ENCODE data around the gene LGALS9.

Gene LGALS9

GRCh38 chr17:27630607-27631410 lies at the start of gene LGALS9:
TSS of gene LGALS9 (plus strand) at chr17:27631188. CDS start at chr17:27631266, 78 bp downstream.
- peak; percentile 10 for DNase-seq (ENCODE audit: low read depth, low spot score)

DNA sequence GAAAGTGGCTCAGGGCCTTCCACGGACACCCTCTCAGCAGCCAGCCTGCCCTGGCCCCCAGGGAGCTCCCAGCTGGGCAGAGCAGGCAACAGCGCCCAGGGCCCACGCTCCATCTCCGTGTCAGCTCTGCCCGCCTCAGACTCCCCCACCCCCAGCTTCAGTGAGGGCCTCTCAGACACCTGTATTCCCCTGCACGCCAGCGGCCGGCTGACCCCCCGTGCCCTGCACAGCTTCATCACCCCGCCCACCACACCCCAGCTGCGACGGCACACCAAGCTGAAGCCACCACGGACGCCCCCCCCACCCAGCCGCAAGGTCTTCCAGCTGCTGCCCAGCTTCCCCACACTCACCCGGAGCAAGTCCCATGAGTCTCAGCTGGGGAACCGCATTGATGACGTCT lies 48.3 kb upstream of the LGALS9 start:
- no peak for DNase-seq (ENCODE audit: low read depth, low spot score)

DNA sequence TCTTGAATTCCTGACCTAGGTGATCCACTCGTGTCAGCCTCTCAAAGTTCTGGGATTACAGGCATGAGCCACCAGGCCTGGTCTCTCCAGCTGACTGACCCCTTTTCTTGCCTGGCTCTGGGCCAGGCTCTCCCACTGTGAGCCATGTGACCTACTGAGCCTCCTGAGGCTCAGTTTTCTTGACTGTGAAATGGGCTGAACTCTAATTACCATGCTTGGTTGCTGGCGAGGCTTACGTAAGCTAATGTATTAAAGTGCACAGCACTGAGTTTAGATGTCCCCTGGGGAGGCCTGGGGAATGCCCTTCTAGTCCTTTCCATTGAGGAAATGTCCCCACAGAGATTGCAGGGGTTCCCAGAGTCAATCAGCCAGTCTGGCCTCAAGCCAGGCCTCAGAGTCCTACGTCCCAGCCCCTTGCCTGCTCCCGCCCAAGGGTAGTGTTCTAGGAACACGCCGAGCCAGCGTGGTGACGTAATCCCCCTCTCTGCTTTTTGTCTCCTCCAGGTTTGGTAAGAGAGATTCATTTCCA lies 45.8 kb upstream of the LGALS9 start:
- no peak for DNase-seq (ENCODE audit: low read depth, low spot score)

DNA sequence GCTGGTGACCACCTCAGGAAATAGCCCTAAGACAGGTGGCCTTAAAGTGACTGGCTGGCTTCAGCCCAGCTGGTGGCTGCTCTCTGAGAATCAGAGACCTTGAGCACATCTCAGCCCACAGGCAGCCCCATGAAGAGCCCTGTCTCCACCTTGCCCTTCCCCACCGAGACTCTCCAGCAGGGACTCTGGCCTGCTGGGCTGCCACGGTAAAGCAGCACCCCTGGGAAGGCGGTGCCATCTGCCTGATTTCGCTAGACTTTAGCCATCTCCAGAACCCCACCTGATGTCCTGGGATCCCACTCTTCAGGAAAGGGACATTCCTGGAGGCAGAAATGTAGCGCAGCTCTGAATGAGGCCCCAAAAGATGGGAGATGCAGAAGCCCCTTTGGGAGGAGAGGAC lies 45.2 kb upstream of the LGALS9 start:
- DNase-seq (ENCODE audit: low read depth, low spot score) = no peak

DNA sequence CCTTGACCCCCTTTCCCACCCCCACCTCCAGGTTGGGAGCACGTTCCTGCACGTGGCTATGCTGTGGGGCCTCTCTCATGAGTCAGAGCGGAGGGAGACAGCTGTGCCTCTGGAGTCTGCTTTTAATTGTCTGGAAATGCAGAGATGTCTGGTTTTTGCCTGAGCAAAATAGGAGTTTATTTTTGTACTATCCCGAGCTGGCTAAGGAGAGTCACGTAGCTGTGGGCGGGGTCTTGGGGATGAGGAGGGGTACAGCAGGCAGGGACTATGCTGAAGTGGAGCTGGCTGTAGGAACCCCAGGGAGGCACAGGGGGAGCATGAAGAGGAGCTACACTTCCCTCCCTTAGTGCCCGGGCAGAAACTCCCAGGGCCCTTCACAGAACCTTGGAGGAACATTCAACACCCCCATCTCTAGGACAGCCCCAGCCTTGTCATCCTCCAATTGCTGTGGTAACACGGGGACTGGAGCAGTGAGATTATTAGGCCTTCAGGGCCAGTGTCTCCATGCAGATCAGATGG lies 44.7 kb upstream of the LGALS9 start:
- no peak for DNase-seq (ENCODE audit: low read depth, low spot score)

- no peak for DNase-seq (ENCODE audit: low read depth, low spot score)
Observed at GRCh38 chr17:27588354-27588753, 42.6 kb upstream of the LGALS9 start.

DNA sequence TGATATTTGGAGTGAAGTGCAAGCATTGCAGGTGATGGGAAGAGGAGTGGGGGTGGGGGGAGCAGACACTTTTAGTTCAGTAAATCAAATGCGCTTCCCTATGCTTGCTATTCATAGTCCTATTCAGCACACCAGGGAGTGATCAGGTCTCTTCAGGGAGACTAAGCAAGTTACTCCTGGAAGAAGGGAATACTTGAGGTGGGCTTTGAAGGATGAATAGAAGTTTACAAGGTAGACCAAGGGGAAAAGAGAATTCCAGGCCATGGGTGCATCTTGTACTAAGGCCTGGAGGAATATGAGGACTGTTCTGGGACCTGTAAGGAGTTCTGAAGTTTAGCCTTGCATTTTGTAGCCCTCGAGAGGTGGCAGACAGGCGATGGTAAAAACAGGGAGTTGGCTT lies 40.1 kb upstream of the LGALS9 start:
- no peak for DNase-seq (ENCODE audit: low read depth, low spot score)

DNA sequence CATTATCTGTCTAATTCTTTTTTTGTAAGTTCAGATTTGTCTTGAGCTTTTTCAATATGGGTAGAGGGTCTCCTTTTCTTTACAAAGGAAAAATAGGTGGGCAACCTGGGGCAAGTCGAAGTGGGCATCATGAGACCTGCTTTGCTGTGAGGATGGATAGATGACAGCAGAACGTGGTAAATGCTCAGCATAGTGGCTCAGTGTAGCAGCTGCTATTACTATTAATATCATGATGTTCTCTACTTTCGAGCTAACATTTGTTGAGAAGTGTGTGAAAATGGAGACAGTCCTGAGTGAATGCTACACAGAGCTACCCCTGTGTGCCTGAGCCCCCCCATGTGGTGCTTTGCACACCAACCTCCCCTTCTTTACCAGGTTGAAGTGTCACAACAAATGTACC lies 39.0 kb upstream of the LGALS9 start:
- no peak for DNase-seq (ENCODE audit: low read depth, low spot score)

DNA sequence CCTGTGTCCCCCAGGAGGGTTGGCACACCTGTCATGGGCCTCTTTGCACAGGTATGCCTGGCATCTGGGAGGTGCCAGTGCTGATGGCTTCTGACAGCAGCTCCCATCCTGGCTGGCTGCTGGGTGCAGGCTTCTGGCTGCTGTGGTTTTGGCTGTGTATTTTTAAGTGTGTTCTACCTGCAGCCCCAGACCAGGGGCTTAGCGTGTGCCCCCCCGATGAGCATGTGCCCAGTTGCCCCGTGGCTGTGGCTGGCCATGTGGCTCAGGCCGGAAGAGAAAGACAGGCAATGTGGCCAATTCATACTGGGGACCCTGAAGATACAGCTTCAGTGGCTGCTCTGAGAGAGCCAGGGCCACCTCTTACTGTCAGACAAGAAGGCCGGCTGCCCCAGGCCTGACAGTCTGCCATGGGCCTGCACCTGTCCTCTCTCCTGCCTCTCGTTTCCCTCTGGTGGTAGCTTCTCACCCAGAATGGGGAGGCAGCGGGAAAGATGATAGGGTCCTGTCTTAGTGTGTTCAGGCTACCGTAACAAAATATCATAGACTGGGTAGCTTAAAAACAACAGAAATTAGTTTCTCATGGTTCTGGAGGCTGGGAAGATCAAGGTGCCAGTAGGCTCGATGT lies 37.6 kb upstream of the LGALS9 start:
- DNase-seq (ENCODE audit: low read depth, low spot score) = no peak

DNA sequence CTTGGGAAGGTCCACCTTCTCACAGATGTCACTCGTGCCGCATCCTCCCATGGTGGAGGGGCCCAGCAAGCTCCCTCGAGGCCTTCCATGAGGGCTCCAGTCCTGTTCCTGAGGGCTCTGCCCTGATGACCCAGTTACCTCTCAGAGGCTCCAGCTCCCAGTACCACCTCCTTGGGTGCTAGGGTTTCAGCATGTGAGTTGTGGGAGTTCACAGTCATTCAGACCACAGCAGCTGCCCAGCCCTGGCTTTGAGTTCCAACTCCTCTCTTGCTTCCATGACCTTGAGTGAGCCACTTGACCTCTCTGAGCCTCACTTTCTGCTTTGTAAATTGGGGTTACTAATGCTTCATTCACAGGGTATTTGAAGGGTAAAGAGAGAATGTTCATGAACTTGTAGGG lies 37.1 kb upstream of the LGALS9 start:
- no peak for DNase-seq (ENCODE audit: low read depth, low spot score)

DNA sequence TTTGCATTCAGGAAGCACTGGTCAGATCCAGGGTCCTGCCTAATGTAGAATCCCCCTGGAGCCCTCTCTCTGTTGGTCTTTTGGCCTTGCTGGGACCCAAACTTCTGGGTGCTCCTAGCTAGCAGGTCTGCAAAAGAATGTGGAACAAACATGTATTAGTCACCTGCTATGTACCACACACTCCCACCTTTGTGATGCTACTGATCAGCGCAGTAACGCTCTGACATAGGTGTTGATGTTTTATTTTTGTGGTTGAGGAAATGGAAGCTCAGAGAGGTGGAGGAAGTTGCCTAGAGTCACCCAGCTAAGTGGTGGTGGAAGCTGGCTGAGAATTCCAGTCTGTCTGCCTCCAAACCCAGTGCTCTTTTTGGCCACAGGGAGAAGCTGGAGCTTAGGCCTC lies 35.8 kb upstream of the LGALS9 start:
- DNase-seq (ENCODE audit: low read depth, low spot score) = no peak

DNA sequence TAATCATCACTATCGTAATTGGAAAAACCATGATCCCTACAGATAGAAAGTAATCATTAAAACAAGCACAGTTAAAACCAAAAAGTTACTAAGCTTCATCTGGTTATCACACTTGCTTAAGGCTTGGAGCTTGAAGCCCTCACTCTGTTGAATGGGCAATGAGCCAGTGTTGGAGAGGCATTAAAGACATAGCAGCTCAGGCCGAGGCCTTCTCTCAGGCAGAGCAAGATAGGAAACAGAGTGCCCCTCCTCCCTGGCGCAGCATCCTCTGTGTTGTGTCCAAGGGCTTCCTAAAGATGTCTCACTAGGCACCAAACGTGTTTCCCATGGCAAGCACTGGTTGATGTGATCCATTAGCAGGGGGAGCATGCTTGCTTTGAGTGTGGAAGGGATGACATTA lies 34.9 kb upstream of the LGALS9 start:
- DNase-seq (ENCODE audit: low read depth, low spot score) = no peak

DNA sequence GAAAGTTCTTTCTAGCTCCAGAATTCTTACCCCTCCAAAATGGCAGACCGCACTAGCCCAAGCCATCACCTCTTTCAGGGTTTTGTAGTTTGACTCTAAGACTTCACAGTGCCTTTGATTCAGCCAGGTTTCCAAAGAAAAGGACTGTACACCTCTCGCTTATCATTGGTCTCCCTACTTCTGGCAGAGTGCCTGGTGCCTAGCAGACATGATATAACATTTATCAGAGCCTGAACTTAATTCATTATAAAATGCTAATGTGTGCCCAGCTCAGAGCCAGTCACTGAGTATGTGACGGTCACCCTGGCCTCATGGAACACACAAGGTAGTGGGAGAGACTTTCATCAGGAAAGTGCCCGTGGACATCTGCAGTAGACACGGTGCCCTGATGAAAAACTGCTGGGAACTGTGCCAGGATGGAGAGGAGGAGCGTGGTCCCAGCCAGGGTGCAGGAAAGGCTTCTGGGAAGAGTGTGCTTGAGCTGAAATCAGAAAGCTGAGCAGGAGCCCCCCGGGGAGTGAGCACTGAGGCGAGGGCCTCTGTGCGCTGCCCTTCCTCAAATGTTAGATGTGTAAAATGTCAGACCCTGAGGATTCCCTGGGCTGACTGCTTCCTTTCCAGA lies 34.3 kb upstream of the LGALS9 start:
- no peak for DNase-seq (ENCODE audit: low read depth, low spot score)

- DNase-seq (ENCODE audit: low read depth, low spot score) = no peak
Observed at GRCh38 chr17:27597188-27597580, 33.8 kb upstream of the LGALS9 start.

DNA sequence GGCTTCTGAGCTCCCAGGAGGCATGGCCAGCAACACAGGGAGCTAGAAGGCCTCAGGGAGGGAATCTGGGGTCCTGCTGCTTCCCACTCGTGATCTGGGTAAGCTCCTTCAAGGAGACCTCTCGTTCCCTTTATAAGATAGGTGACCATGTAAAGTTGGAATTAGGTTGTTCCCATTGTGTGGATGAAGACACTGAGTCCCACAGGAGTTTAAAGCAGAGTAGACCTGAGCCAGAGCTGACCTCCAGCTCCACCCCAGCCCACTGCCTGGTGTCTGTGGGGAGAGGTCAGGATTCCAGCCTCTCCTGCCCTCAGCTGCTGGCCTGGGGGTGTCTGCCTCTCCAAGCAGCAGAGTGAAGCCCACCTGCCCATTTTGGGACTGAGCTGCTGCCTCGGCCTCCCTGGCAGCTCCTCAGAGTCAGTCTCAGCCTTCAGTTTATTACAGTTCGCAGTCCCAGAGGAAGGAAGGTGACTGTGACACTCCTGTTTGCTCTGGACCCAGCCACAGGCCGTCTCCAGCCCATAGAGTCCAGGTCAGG lies 33.1 kb upstream of the LGALS9 start:
- no peak for DNase-seq (ENCODE audit: low read depth, low spot score)

GRCh38 chr17:27598337-27599050 lies 32.5 kb upstream of the LGALS9 start:
- no peak for DNase-seq (ENCODE audit: low read depth, low spot score)

GRCh38 chr17:27600471-27600870 lies 30.5 kb upstream of the LGALS9 start:
- DNase-seq (ENCODE audit: low read depth, low spot score) = no peak

GRCh38 chr17:27601069-27601974 lies 29.7 kb upstream of the LGALS9 start:
- peak; percentile 73 for DNase-seq (ENCODE audit: low read depth, low spot score)

GRCh38 chr17:27601975-27602302 lies 29.0 kb upstream of the LGALS9 start:
- no peak for DNase-seq (ENCODE audit: low read depth, low spot score)

- DNase-seq (ENCODE audit: low read depth, low spot score) = peak; percentile 31
Observed at GRCh38 chr17:27602721-27603420, 28.1 kb upstream of the LGALS9 start.

Measured in activated CD4-positive, CD25-positive, alpha-beta regulatory T cell treated with anti-CD3 and anti-CD28 coated beads, Interleukin-2, amount 50 U/mL, for 16 hours (primary cell).